NT2/D1 (cell line): ENCODE data around the gene FRMD4A.

Source experiments
- SUZ12 ChIP-seq: IDR thresholded peaks from 2 replicates; pipeline ENCODE4 v1.6.1; 2011; ENCODE audit not compliant: insufficient read length, insufficient read depth; ENCODE audit errors: extremely low read depth
- YY1 ChIP-seq: IDR thresholded peaks from 2 replicates; pipeline ENCODE4 v1.6.1; 2011; ENCODE audit not compliant: insufficient read length, insufficient read depth
- ZNF274 ChIP-seq: IDR thresholded peaks from 2 replicates; pipeline ENCODE4 v1.6.1; 2011; ENCODE audit warnings: mild to moderate bottlenecking, low read depth, low read length

DNA sequence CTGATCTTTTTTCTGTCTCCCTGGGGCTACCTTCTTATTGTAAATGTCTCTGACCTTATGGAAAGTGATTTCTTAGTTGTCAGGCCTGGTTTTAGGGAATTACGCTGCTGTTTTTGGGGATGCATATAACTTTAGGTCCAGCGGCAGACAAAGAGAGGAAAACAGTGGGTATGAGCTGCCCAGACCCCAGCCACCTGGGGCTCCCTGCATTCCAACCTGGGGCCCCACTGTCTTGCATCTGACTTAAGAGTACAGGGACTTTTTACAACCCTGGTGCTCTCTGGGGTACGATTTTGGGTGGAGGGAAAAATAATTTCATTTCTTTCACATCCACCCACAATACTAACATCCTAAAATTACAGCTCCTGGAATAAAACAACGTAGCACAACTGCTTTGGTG is 624.5 kb downstream of the FRMD4A start:
- TF ChIP-seq ZNF274 (no peak), YY1 (no peak), SUZ12 (no peak)
